Endothelial cell of umbilical vein (primary cell): ENCODE measurements around the gene LGALS3BP. TPM values are rescaled to one million over a fixed set of nuclear protein-coding genes. Genes with fewer than 3 reads are reported as not detected.

Experiments used
- BruUV-seq: library from RNA; stranded (reverse); fragments of 400-500 nt; replicated peaks from 2 replicates; lab custom pipeline; 2021; lab: Mats Ljungman, UMichigan
- CTCF ChIA-PET: fragments of 300-600, 350-600 bp; sonication (Branson Sonifier 250); formaldehyde crosslinking; loops from one replicate; lab custom pipeline; 2021; ENCODE audit warnings: antibody characterized with exemption, inconsistent platforms; lab: Charles Lee
- POLR2A ChIA-PET: fragments of 300-600, 350-600 bp; sonication (Branson Sonifier 250); formaldehyde crosslinking; loops from one replicate; lab custom pipeline; 2021; ENCODE audit warnings: antibody characterized with exemption, inconsistent platforms; lab: Charles Lee
- DNase-seq: peaks from one replicate; pipeline ENCODE4 v3.0.0-alpha.2; 2011; ENCODE audit warnings: low read depth, low spot score
- FAIRE-seq: peaks from 2 replicates; lab custom pipeline; 2011; peaks lifted over from hg19 to GRCh38; lab: Jason Lieb, UNC
- H2AFZ ChIP-seq: 2 replicates; pipeline ENCODE4 v1.6.0; 2012; ENCODE audit warnings: low read depth, low read length, control low read depth, inconsistent platforms
- H3K27ac ChIP-seq: 2 replicates; pipeline ENCODE4 v1.5.1; 2011; ENCODE audit warnings: low read depth, mild to moderate bottlenecking, control low read depth, low read length, moderate library complexity; ENCODE audit not compliant: insufficient read depth
- H3K27me3 ChIP-seq, 2 experiments: 2 replicates each; pipeline versions ENCODE4 v1.6.0 to v1.6.1; 2011; ENCODE audit warnings: low read length in 2 of 2, mixed read lengths in 1 of 2; ENCODE audit not compliant: control insufficient read depth in 2 of 2, insufficient read depth in 2 of 2
- H3K36me3 ChIP-seq, 2 experiments: 2 replicates in 1 of 2; 3 replicates in 1 of 2; pipeline ENCODE4 v1.5.1; 2011; ENCODE audit warnings: low read length in 2 of 2, mild to moderate bottlenecking in 1 of 2, moderate library complexity in 1 of 2; ENCODE audit not compliant: control insufficient read depth in 2 of 2, insufficient read depth in 2 of 2; ENCODE audit errors: extremely low read depth in 1 of 2
- H3K4me1 ChIP-seq: 3 replicates; pipeline ENCODE4 v1.5.1; 2011; ENCODE audit warnings: mild to moderate bottlenecking, low read length; ENCODE audit not compliant: control insufficient read depth, insufficient read depth; ENCODE audit errors: extremely low read depth
- H3K4me2 ChIP-seq: 2 replicates; pipeline ENCODE4 v1.6.1; 2011; ENCODE audit warnings: low read length, control low read depth, mixed read lengths; ENCODE audit not compliant: insufficient read depth
- H3K4me3 ChIP-seq, 3 experiments: fragments of 200-600 bp in 1 of 3; sonication (generic), shearing (Covaris generic) in 1 of 3; replicated peaks in 1 of 3; 2 replicates each; pipeline ENCODE4 v1.5.1; 2011 to 2016; ENCODE audit warnings: control low read depth in 3 of 3, low read length in 3 of 3, mild to moderate bottlenecking in 2 of 3, inconsistent platforms in 1 of 3, low read depth in 1 of 3, moderate library complexity in 1 of 3; ENCODE audit not compliant: insufficient read depth in 1 of 3
- H3K79me2 ChIP-seq: 2 replicates; pipeline ENCODE4 v1.6.0; 2012; ENCODE audit warnings: low read length, inconsistent platforms; ENCODE audit not compliant: control insufficient read depth, insufficient read depth
- H3K9ac ChIP-seq: replicated peaks from 2 replicates; pipeline ENCODE3; 2011; ENCODE audit warnings: low read length, control low read depth; ENCODE audit not compliant: insufficient read depth; ENCODE audit errors: extremely low read depth
- H3K9me1 ChIP-seq: replicated peaks from 3 replicates; pipeline ENCODE4 v1.6.0; 2011; ENCODE audit warnings: mild to moderate bottlenecking, low read length; ENCODE audit not compliant: control insufficient read depth, insufficient read depth; ENCODE audit errors: extremely low read depth
- H3K9me3 ChIP-seq: replicated peaks from 2 replicates; pipeline ENCODE4 v1.5.1; 2012; ENCODE audit warnings: low read length, inconsistent platforms; ENCODE audit not compliant: control insufficient read depth, insufficient read depth
- H4K20me1 ChIP-seq: replicated peaks from 2 replicates; pipeline ENCODE3; 2011; ENCODE audit warnings: mild to moderate bottlenecking, low read length; ENCODE audit not compliant: control insufficient read depth, insufficient read depth; ENCODE audit errors: extremely low read depth
- EZH2 ChIP-seq: IDR thresholded peaks from 2 replicates; pipeline ENCODE4 v1.6.1; 2012; ENCODE audit warnings: borderline replicate concordance, low read depth, mild to moderate bottlenecking, moderate library complexity, low read length, inconsistent platforms; ENCODE audit not compliant: severe bottlenecking
- FOS ChIP-seq: IDR thresholded peaks from 2 replicates; pipeline ENCODE4 v1.6.1; 2011; ENCODE audit warnings: mild to moderate bottlenecking, low read length, moderate library complexity, borderline replicate concordance; ENCODE audit not compliant: insufficient read depth
- POLR2A ChIP-seq: IDR thresholded peaks from 2 replicates; pipeline ENCODE4 v1.6.1; 2012; ENCODE audit warnings: low read depth, mild to moderate bottlenecking, control low read depth, low read length
- dilution Hi-C: fragments of 300-500 bp; cut with MboI; formaldehyde crosslinking; loops from one replicate; pipeline ENCODE4 v1.15.0; 2019; ENCODE audit warnings: low sequenced_read_pairs; ENCODE audit not compliant: extremely low pct_ligation_motif_present
- intact Hi-C: fragments of 100-400 bp; cut with micrococcal nuclease; formaldehyde crosslinking; loops from one replicate; pipeline ENCODE4 v1.10.0; 2022
- polyA plus RNA-seq, 4 experiments: library from polyadenylated mRNA; depleted of rRNA in 3 of 4; stranded (reverse) in 3 of 4; unstranded in 1 of 4; fragments of >200 nt; gene quantifications; 2 replicates each; pipeline versions ENCODE4 v1.2.1 to v1.2.3, GENCODE V29; 2011 to 2012; ENCODE audit warnings: missing spikeins in 1 of 4
- total RNA-seq: library from RNA; stranded (reverse); gene quantifications from 2 replicates; pipeline ENCODE4 v1.2.3, GENCODE V29; 2021
- TF ChIP-seq, protein P1 (sequence below): IDR thresholded peaks from 2 replicates; pipeline ENCODE4 v1.6.1; 2011; ENCODE audit not compliant: insufficient read depth, insufficient read length

LGALS3BP gene
- total and polyA plus RNA-seq, 2 donors (not counting 3 experiments of a cell fraction or from before 2014, with no cell fraction given) = 0.77 to 1.3 TPM

DNA sequence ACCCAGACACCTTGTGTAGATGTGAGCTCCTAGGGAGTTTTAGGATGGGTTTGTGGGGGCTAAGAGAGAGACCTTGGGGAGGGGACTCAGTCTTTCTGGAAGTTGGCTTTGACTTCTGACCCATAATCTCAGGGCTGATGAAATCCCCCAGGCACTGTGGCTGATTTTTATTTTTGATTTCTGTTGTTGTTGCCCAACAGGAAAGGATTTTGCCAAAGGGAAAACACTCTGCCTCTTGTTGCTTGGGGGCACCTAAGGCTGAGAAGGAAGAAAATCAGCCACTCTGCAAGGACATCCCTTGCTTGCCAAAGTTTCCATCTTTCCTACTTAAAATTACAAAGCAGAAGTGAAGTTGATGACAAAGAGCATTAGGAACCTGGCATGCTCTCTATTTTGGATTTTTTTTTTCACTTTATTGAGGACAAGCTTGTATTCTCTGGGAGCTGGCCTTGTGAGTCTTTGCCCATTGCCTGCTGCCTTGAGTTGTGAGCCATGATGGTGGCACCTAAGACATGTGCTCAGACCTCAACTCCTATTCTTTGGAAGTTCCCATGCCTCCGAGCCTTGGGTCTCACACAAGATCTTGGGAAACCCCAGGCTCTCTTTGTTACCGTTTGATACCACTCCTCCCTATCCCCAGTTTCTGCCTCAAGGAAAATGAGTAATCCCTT is 41.0 kb upstream of the LGALS3BP start:
- Histone ChIP-seq H3K27ac (no peak overlapping the region), H3K27me3 (peaks cover 0 to 10% of the 10 kb centered on the region in 2 experiments), H3K36me3 (no peaks in the 10 kb centered on the region), H4K20me1 (no peaks in the 10 kb centered on the region), H3K4me1 (peaks cover 7% of the 10 kb centered on the region), H2AFZ (no peak overlapping the region), H3K4me2 (no peak overlapping the region), H3K9me1 (no peaks in the 10 kb centered on the region), H3K9ac (no peak overlapping the region), H3K4me3 (no peak overlapping the region), H3K9me3 (no peaks in the 10 kb centered on the region), H3K79me2 (no peaks in the 10 kb centered on the region)
- POLR2A ChIA-PET = no interaction called here
- TF ChIP-seq EZH2 (no peak), POLR2A (no peak), FOS (no peak)
- TF ChIP-seq, protein P1, sequence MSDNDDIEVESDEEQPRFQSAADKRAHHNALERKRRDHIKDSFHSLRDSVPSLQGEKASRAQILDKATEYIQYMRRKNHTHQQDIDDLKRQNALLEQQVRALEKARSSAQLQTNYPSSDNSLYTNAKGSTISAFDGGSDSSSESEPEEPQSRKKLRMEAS = no peak
- intact Hi-C loops = no loop called here
- BruUV-seq = no TSS peak
- CTCF ChIA-PET = interaction anchor here (1.0 to 3.7 kb wide), 10 partner anchors 9 to 373 kb away, joined by 3 to 75 read pairs (median 6); partner anchors contain the start of gene CANT1
- DNase-seq (no peak), FAIRE-seq (no peak)
- dilution Hi-C loops = no loop called here
